GM19372 (cell line): ENCODE results near the gene BABAM2.
"Not testable (repeated sequence)": the region's sequence is repeated elsewhere in the genome, so short reads cannot be mapped to it uniquely, and the experiment has no call there.

Experiments used
- ATAC-seq: cut with Tn5 transposase; IDR thresholded peaks from one replicate; pipeline ENCODE4 v1.9.1; 2021; ENCODE audit warnings: mild to moderate bottlenecking, low read depth, moderate library complexity; ENCODE audit not compliant: unreplicated experiment

BABAM2 gene

DNA sequence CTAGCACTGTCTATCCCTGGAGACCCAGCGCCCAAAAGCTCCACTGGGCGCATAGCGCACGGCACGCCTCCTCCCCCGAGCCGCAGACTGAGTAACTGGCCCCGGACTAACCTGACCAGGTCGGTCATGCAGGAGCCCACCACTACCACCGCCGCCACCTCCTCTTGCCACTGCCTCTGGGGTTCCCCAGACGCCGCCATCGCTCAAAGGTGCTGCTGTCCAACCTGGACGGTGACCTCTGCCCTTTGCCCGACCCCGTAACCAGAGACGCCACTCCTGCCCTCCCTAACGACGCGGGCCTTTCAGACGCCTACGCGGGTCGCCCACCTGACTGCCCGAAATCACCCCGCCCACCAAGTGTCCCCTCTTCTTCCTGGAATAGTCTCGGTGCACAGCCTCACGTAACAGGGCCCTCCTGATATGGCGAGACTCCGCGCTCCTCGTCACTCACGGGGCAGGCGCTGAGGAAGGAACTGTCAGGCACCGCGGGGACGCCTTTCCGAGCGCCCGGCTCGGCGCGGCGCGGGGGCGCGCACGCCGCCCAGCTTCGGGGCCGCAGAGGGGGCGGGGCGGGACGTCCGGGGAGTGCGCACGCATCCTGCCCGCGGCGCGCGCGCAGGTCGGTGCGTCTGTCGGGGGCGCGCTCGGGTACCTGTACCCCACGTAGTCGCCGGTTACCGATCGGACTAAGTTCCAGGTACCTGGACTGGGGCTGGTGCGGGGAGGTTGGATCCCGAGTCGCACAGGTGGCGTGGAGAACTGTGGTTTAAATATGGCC lies at the start of gene BABAM2, which contains the start of gene RBKS:
TSS of gene BABAM2 (plus strand) at position 584 of the 778 bp plus-strand sequence. CDS start 3,828 bp downstream, outside the sequence.
TSS of gene RBKS (minus strand) at position 242 of the 778 bp plus-strand sequence. CDS start at position 200, 42 bp downstream.
- peak; percentile 79 for ATAC-seq

DNA sequence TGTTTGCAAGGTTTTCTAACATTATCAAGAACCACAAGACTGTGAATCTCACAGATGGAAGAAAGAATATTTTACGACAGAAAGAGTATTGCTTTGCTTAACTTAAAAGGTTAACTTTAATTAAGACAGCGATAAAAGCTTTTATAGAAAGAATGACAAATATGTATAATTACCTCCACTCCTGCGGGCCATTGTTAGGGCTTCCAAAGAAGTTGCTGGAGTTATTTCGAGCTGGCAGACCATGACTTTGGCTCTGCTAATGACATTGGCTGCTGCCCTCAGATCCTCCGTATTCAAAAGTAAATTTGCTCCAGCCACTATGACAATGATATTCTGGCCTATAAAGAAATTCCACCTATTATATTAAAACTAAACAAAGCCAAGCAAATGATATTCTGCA lies 47.6 kb upstream of the BABAM2 start:
- ATAC-seq, result no peak

DNA sequence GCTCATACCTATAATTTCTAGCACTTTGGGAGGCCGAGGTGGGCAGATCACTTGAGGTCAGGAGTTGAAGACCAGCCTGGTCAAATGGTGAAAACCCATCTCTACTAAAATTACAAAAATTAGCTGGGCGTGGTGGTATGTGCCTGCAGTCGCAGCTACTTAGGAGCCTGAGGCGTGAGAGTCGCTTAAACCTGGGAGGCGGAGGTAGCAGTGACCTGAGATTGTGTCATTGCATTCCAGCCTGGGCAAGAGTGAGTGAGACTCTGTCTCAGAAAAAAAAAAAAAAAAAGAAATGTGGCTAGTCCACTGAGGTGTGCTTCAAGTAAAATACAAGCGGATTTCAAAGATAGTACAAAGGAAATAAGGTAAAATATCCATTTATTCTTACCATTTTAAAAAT lies 46.5 kb upstream of the BABAM2 start:
- no peak for ATAC-seq

DNA sequence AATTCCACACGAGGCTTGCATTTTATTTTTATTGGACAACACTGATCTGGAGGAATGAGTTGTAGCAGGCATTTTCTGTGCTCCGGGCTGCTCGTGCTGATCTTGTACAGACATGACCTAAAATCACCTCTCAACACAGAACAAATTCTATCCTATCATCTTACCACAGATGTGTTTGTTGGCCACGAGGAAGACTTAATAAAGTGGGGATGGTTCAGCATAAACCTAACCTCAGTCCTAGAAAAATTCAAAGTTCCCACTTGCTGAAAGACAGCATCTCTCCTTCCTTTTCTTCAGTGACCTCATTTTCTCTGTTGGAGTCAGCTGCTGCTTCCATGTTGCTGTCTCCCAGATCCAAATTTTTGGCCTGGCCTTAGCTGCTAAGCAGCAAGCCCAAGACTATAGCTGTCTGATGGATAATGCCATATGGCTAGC lies 45.7 kb upstream of the BABAM2 start:
- ATAC-seq, result no peak

DNA sequence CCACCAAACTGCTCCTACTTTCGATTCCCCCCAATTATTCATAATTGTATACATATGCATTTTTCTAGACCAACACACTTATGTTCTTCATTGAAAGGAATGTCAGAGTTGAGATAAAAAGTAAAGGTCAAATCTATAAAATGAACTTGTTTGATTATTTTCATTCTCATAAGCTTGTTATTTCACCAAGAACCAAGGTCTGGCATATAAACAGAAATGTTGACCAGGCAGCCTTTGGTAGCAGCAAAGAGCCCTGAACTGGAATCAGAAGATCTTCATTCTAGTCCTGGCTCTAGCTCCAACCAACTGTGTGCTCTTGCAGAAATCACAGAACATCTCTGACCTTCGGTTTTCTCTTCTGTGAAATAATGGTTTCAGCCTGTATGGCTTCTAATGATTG lies 43.2 kb upstream of the BABAM2 start:
- no peak for ATAC-seq

DNA sequence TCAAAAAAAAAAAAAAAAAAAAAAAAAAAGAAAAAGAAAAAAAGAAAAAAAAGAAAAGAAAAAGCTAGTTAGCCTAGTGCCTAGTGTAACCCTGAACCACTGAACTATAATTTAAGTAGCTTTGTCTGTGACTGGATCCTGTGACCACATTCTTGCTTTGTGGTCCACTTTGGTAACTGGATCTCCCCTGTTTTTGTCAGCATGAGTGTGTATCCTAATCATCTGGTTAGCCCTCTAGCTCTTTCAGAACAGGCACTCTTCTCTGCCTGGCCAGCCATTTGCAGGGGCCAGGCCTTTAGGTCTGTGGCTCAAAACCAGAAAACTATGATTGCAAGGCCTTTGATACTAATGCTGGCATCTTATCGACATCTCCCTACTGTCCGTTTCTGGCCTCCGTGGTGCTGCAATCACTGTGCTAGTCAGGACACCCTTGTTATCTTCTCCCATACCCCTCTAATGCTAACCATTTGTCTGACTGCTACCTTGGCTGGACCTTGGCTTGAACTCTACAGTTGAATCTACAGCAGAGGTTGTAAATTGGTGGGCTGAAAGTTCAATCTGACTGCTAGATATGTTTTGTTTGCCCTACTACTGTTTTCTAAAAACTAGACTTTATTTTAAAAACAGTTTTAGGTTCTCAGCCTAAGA lies 40.8 kb upstream of the BABAM2 start:
- no peak for ATAC-seq

DNA sequence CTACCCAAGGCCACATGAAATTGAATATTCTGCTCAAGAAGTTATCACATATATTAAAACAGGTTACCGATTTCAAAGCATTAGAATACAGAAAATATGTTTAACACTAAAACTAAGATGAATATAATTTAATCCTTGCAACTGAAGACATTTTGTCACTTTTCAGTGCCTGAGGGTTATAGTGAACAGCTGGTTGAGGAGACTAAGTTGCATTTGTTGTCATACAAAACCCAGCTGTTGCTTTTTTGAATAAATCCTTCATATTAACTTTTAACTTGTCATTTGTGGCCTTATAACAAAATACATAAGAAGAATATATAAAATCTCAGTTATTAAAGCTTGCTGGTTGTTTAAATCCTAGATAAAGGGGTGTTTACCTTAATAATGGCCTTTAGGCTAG lies 37.8 kb upstream of the BABAM2 start:
- no peak for ATAC-seq

DNA sequence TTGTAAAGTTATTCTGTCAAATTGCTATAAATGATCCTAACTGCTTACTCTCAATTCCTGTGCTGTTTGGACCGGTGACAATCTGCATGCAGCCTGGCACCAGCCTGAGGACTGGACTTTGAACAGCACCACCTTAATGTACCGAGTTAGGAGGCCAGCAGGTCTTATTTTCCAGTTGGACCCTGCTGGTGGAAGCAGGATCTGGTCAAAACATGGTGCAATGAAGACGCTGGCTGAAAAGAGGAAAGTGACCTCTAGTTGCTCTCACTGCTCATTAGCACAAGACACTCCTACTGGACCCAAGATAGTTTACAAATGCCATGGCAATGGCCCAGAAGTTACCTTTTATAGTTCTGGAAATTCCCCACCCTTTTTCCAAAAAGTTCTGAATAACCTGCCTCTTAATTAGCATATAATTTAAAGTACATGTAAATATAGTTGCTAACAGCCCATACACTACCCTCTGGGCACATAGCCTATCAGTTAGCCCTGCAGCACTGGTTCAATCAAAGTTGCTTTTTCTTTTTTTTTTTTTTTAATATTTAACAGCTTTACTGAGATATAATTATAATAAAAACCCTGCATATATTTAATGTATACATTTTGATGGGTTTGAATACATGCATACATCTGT lies 36.2 kb upstream of the BABAM2 start:
- ATAC-seq, result no peak

DNA sequence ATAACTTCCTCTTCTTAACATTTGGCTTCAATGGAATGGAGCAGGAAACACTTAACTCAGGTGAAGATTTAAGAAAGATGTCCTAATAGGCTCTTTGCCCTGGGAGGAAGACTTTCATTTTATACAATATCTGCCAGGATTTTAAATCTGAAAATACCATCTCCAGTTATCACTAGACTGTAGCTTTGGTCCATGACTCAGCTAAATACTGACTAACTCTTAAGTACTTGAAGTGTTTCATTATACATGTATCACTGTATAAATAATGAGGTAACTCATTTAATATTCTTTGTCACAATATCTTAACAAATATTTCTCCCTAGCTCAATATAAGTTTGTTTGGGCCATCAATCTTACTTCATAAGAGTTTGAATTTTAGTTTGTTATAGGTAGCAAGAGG lies 35.1 kb upstream of the BABAM2 start:
- no peak for ATAC-seq

DNA sequence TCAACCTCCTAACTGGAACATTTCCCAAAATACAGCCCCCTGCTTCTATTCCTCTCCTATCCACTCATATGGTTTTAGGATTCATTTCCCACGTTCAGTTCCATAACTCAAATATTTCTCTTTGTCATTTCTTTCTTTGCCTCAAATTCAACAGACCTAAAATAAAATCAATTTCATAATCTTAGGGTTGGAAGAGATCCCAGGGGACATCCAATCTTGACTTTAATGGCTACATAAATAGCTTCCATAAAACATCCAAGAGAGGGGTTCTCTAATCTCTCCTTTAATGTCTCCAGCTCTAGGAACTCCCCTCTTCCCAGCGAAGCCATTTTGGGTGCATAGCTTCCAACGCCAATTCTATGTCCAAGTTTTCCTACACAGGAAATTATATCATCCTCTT lies 34.1 kb upstream of the BABAM2 start:
- ATAC-seq, result no peak

DNA sequence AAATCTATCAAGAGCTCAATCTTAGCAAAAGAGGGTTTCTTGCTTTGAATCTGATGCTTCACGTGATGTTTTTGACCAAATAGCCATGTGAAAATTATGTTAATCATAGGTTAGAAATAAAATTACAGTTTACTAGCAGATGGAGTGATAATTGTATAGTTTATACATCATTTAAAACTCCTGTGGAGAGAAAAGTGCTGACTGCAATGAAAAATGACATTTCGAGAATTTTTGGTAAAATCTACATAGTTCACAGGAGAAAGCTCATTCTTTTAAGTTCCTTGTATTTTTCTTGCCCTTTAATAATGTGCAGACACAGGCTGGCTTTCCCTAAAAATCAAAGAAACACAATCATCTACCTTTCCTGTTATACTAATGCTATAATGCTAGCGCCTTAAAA lies 33.6 kb upstream of the BABAM2 start:
- no peak for ATAC-seq

DNA sequence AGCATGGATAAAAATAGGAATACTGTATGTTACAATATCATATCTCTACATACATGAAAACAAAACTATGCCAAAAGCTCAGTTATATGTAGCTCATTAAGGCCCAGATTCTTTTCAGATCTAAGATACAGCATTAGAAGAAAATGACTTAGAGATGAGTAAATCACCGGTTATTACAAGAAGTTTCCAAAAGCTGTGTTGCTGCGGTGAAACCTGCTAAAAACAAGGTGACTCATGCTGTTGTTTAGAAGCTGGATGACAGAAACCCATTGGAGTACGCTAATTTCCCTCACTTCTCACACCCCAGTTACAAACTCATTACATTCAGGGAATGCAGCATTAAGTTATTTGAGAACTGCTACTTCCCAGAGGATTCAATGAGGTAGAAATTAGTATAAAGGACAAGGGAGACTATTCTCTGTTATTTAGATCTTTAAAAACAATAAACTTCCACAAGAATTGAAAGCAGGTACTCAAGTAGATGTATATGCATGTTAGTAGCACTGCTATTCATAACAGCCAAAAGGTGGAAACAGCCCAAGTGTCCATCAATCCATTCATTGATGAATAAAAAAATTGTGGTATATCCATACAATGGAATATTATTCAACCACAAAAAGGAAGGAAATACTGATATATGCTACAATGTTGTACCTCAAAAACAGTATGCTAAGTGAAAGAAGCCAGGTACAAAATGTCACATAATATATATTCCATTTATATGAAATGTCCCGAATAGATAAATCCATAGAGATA lies 32.9 kb upstream of the BABAM2 start:
- ATAC-seq, result no peak

DNA sequence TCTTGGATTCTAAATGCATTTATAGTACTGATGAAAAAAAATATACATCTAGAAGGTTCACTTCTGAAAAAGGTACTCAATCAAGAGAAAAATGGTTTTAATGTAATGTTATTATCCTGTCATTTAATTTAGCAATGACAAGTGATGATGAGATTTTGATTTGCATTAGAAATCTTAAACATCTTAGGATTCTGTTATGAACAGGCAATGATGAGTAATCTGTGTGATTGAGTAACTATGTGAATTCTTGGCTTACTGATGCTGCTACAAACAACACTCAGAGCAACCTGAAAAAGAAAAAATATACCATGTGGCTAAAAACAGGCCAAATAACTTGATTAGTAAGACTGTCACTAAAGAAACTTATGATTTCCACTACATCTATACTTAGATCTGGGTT lies 30.4 kb upstream of the BABAM2 start:
- no peak for ATAC-seq

DNA sequence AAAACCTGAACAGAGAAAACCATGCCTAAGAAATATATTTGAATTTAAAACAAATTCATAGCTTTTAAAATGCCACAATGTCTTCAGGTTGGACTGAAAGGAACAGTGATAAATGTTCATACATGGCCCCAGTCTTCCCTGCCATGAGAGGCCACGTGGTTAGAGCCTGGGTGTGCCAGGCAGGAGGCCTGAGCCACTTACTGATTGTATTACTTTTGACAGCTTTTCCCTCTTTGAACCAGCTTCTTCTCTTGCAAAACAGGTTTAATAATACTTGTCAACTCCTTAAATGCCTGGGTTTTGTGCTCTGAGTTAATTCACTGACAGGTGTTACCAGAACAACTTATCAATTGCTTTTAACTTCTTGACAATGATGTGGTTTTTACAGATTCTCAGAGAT lies 27.4 kb upstream of the BABAM2 start:
- no peak for ATAC-seq

DNA sequence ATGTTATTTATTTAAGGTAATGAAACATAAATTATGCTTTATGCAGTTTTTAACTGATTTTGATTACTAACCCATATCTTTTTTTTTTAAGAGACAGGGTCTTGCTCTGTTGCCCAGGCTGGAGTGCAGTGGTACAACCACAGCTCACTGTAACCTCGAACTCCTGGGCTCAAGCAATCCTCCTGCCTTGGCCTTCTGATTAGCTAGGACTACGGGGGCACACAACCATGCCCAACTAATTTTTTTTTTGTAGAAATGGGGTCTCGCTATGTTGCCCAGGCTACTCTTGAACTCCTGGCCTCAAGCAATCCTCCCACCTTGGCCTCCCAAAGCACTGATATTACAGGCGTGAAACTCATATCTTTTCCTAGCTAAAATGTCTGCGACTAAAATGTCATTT lies 26.6 kb upstream of the BABAM2 start:
- not testable (repeated sequence) for ATAC-seq

DNA sequence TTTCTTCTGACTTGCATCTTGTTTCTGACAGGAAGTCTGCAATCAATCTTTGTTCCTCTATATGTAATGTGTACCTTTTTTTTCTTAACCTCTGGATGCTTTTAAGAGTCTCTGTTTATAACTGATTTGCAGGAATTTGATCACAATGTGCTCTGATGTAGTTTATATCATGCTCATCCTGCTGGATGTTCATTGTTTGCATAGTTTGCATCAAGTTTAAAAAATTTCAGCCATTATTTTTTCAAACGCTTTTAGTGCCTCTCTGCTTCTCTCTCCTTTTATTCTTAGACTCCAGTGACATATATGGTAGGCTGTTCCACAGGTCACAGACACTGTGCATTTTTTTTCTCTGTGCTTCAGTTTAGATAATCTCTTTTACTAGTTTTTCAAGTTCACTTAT lies 24.3 kb upstream of the BABAM2 start:
- no peak for ATAC-seq

DNA sequence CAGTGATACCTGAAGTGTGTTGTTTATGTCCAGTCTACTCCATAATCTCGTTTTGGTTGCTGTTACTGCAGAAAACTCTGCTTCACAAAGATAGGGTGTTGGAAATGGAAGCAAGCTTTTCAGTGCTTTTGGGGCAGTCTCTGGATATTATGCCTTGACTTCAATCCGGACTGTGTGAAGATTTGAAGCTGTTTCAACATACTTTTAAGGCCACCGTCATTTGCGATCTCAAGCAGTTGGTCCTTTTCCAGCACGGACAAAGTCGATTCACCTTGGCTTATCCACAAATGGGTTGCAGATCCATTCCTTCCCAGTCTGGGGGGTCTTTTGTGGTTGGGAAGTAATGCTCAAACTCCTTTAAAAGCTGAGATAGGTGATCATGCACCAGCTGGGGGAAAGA lies 20.8 kb upstream of the BABAM2 start:
- no peak for ATAC-seq

DNA sequence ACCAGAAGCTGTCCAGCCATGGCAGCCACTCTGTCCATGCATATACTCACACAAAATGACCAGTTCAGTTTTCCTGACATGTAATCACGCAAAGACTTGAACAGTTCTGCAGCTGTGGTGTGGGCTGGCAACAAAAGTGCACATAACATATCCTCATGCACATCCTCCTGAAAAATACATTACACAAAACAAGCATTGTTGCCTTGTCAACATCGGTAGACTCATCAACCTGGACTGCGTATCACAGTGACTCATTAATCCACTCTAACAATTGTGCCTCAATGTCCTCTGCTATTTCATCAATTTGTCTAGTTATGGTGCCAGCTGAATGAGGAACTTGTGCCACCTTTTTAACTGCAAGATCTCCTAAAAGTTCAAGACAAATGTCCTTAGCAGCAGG lies 19.8 kb upstream of the BABAM2 start:
- ATAC-seq, result no peak

DNA sequence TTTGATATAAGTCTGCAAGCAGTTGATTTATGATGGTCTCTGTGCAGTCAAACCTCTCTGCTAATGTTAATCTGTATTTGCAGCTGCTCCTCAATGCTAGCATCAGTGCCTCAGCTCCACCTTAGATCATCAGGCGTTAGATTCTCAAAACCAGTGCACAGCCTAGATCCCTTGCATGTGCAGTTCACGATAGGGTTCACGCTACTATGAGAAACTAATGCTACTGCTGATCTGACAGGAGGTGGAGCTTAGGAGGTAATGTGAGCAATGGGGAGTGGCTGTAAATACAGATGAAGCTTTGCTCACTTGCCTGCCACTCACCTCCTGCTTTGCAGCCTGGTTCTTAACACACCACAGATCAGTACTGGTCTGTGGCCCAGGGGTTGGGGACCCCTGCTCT lies 18.7 kb upstream of the BABAM2 start:
- no peak for ATAC-seq

DNA sequence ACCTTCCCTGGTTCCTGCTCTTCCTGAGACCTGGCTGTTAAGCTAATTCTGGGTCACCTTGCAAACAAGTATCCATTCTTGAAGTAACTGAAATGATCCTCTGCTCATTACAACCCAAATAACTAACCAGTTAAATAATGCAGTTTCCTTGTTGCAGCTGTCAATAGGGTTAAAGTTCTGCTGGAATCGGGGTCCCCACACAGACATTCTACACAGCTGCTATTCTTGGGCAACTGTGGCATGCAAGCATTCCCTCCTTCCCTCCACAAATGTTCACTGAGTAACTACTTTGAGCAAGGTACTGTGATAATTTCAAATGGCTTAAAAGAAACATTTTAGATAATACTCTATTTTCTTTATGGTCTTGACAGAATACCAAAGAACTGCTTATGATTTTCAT lies 17.4 kb upstream of the BABAM2 start:
- ATAC-seq, result no peak
